Measurements from ENCODE around the gene FAM169A.
A peak's percentile ranks its signal among the peaks of the same experiment; 100 is the strongest.
"Not testable (repeated sequence)": the region's sequence is repeated elsewhere in the genome, so short reads cannot be mapped to it uniquely, and the experiment has no call there.

The FAM169A gene

GRCh38 chr5:74865804-74866595, at the start of gene FAM169A:
Gene FAM169A, minus strand, starts transcription at chr5:74866387. Its CDS starts 24,711 bp downstream, at chr5:74841676.
- no peak for DNase-seq (ENCODE audit: low read depth)

DNA sequence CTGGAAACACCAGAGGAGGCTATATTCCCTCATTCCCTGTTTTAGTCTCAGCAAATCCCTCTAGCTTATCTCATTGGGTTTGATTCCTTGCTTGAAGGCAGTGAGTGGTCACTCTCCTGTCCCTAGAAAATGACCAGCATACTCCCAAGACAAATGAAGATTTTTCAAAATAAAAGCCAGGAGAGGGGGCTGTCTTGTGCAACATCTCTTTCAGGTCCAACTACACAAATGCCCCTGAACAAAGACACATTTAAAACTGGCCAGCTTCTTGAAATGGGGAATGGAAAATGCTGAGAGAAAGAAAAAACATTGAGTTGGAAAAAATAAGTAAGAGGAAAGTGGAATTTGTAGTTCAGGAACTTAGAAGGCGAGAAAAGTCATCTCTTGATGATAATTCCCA, 49.3 kb upstream of the FAM169A start:
- DNase-seq (ENCODE audit: low read depth), result no peak

- DNase-seq (ENCODE audit: low read depth), result not testable (repeated sequence)
Observed at GRCh38 chr5:74911421-74911820, 45.2 kb upstream of the FAM169A start.

DNA sequence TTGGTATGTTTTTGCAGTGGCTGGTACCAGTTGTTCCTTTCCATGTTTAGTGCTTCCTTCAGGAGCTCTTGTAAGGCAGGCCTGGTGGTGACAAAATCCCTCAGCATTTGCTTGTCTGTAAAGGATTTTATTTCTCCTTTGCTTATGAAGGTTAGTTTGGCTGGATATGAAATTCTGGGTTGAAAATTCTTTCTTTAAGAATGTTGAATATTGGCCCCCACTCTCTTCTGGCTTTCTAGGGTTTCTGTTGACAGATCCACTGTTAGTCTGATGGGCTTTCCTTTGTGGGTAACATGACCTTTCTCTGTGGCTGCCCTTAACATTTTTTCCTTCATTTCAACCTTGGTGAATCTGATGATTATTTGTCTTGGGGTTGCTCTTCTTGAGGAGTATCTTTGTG, 43.7 kb upstream of the FAM169A start:
- DNase-seq (ENCODE audit: low read depth), result not testable (repeated sequence)

DNA sequence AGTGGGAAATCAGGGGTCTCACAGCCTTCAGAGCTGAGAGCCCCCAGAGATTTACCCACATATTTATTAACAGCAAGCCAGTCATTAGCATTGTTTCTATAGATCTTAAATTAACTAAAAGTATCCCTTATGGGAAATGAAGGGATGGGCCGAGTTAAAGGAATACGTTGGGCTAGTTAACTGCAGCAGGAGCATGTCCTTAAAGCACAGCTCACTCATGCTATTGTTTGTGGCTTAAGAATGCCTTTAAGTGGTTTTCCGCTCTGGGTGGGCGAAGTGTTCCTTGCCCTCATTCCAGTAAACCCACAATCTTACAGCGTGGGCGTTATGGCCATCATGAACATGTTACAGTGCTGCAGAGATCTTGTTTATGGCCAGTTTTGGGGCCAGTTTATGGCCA, 42.0 kb upstream of the FAM169A start:
- DNase-seq (ENCODE audit: low read depth), result not testable (repeated sequence)

GRCh38 chr5:74904713-74905112, 38.5 kb upstream of the FAM169A start:
- DNase-seq (ENCODE audit: low read depth), result not testable (repeated sequence)

DNA sequence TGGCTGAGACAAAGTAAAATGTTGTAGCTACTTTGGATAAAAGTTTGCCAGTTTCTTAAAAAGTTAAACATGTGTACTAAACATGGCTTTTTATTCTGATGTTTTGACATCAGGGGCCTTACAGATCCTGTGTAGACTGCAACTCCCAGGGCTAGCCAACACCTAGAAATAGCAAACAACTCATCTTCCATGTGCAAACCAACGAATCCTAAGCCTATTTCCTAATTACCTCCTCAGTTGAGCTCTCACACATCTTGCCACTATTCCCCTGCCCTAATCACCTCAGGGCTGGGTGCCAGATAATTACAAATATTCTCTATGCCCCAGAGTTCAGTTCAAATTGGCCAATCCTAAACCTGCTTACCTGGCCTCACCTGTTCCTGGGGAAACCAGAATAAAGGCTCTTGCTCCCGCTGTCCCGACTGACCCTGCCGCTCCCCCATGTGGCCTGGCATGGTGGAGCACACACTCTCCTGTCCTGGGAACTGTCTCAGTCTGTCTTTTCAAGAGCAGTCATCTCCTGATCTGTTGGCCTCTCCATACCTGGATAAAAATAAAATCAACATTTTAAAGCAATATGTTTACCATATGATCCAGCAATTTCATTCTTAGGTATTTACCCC, 37.1 kb upstream of the FAM169A start:
- DNase-seq (ENCODE audit: low read depth), result no peak

GRCh38 chr5:74897049-74897448, 30.9 kb upstream of the FAM169A start:
- no peak for DNase-seq (ENCODE audit: low read depth)

- DNase-seq (ENCODE audit: low read depth), result peak; percentile 43
Observed at GRCh38 chr5:74895906-74896305, 29.7 kb upstream of the FAM169A start.

DNA sequence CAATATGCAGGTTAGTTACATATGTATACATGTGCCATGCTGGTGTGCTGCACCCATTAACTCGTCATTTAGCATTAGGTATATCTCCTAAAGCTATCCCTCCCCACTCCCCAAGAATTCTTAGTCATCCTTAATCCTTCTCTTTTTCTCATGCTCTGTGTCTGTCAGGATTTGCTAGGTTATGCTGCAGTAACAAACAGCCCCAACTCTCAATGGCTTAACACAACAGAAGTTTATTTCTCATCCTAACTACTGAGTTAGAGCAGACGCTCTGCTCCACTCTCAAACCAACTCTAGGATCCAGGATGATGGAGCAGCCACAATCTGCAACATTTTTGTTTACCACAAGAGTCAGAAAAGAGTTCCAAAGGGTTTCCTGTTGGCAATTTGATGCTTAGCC, 28.2 kb upstream of the FAM169A start:
- DNase-seq (ENCODE audit: low read depth), result no peak

- DNase-seq (ENCODE audit: low read depth), result no peak
Observed at GRCh38 chr5:74892921-74893320, 26.7 kb upstream of the FAM169A start.

DNA sequence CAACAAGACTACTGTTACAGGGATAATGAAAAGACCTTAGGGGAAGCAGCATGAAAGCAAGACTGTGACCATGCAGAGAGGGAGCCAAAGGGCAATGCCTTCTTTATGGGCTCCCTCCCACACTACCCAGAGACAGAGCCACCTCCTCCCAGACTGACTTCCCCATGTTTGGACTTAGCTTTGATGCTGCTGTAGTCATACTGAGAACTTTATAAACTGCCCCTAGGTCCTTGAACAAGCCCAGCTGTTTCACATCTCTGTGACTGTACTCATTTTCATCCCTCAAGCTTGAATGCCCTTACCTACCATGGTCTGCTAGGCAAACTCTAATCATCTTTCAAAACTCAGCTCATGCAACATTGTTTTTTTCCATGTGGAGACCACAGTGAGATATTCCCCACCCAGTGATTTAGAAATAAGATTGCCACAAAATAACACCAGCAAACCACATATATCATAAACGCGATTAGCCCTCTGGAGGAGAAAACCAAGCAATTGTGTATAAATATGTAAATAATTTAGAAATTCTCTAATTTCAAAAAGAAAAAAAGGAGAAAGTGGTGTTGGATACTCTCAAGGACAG, 23.4 kb upstream of the FAM169A start:
- DNase-seq (ENCODE audit: low read depth), result no peak

DNA sequence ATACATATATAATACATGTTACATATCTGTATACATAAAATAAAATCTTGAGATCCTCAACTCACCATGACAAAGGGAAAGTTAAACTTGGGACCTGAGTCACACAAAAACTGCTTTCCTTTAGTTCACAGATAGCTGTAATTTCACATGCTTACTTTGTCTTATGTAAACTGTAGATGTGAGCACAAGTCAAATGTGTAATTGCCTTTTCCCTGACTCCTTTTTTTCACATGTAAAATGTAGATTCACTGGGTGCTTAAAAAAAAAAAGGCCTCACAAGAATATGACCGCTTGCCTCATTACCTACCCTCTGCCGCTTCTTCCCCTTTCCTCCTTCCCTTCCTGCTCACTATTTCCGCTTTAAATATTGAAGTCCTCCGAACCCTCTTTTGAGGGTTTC, 21.9 kb upstream of the FAM169A start:
- no peak for DNase-seq (ENCODE audit: low read depth)

DNA sequence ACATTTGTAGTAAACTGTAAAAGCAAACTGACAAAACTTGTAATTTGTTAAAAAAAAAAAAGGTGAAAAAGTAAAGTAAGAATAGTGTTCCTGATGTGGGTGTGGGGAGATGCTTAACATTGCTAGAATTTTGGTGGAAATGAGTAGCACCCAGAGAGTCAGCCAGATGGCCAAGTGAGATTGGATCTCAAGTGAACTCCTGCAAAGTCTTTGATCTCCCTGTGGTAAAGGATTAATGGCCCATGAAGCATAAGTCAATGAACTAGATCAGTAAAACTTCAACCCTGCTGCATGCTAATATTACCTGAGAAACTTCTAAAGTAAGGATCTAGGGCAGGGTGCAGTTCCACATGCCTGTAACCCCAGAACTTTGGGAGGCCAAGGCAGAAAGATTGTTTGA, 19.0 kb upstream of the FAM169A start:
- DNase-seq (ENCODE audit: low read depth), result no peak

DNA sequence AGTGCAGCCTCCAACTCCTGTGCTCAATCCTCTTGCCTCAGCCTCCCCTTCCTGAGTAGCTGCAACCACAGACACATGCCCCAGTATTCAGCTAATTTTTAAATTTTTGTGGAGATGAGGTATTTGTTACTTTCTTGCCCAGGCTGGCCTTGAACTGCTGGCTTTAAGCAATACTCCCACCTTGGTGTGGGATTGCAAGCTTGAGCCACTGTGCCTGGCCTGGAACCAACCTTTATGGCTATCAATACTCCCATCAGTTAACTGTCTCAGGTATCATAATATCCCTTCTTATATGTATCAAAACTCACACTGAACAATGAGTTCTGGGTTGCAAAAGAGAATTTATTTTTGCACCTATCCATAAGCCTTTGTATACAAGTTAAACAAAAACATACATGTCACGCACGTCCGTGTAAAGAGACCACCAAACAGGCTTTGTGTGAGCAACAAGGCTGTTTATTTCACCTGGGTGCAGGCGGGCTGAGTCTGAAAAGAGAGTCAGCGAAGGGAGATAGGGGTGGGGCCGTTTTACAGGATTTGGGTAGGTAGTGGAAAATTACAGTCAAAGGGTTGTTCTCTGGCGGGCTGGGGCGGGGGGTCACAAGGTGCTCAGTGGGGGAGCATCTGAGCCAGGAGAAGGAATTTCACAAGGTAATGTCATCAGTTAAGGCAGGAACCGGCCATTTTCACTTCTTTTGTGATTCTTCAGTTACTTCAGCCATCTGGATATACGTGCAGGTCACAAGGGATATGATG, 16.4 kb upstream of the FAM169A start:
- DNase-seq (ENCODE audit: low read depth), result not testable (repeated sequence)

DNA sequence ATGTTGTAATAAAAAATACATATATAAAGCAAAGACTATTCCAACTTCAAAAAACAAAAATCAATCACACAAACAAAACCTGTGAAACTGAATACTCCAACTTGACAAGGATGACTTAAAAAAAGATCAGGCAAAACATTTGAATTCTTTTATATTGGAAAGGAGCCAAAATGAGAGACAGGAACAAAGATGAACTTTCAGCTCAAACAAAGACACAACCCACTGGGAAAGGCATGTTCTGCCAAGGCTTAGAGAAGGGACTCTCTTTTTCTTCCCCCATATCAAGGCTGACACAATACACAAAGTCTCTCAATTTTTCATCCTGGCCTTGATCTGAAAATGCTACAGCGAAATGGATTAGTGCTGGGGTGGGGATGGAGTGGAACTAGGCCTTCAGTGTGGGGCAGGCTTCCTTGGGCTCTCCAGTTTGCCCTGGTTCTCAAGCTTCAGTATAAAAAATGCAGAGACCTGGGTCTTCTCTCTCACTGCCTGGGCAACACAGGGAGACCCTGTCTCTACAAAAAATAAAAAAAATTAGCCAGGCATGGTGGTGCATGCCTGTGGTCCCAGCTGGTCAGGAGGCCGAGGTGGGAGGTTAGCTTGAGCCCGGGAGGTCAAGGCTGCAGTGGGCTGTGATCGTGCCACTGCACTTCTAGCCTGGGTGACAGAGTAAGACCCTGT, 11.6 kb upstream of the FAM169A start:
- no peak for DNase-seq (ENCODE audit: low read depth)

DNA sequence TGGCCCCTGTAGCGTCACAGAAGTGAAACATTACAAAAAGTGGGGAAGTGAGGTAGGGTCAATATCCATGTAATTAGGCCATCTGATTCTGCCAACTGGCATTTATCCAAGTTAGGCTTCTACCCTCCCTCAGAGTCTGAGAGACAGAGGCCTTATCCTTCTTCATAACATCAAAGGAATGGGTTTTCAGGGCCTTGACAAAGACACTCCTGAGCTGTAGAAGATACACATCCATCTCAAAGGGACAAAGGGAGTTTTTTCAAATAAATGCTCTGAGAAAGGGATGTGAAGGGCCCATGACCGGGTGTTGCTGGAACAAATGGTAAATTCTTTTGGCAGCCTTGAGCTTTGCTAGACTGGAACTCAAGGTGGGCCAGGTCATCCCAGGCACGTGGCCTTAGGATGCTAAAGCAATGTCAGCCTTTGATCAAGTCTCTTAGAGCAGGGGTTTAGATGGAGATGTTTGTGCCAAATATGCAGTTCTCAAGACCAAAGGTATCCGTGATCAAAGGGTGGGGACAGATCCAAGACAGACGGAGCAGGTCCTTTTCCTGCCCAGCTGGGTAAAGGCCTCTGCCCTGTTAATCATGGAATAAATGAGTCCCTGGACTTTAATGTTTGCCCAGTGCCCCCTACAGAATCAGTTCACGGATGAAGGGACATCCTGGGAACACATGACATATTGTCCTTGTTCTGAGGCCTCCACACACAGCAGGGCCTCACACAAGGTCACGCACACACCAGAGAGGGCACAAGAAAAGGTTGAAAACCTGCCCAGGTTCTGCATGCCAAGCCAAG, 10.0 kb upstream of the FAM169A start:
- DNase-seq (ENCODE audit: low read depth), result no peak

DNA sequence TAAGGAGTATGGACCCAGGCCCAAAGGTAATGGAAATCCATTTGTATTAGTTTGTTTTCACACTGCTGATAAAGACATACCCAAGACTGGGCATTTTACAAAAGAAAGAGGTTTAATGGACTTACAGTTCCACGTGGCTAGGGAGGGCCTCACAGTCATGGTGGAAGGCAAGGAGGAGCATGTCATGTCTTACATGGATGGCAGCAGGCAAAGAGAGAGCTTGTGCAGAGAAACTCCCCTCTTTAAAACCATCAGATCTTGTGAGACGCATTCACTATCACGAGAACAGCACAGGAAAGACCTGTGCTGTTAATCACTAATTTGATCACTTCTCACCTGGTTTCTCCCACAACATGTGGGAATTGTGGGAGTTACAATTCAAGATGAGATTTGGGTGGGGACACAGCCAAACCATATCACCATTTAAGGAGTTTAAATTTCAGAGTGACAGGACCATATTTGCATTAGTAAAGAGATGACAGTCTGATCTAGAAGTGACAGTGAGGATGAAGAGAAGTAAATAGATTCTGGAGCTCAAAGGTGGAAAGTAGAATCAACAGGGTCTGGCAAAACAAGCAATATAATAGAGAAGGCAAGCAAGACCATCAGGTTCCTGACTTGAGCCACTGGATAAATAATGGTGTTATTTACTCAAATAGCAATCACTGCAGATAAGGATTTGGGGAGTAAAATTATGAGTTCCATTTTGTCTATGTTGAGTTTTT, 7.5 kb upstream of the FAM169A start:
- no peak for DNase-seq (ENCODE audit: low read depth)

GRCh38 chr5:74870299-74871067, 4.3 kb upstream of the FAM169A start:
- DNase-seq (ENCODE audit: low read depth), result no peak

- DNase-seq (ENCODE audit: low read depth), result not testable (repeated sequence)
Observed at GRCh38 chr5:74869414-74869813, 3.2 kb upstream of the FAM169A start.

All from HS-27A (cell line).